Measurements from ENCODE around the gene SACS. TPM values are rescaled to one million over a fixed set of nuclear protein-coding genes. Genes with fewer than 3 reads are reported as not detected.

SACS gene
- total RNA-seq, 2 donors from 2014 or later = 36.8 to 47.6 TPM

GRCh38 chr13:23392313-23392712 lies 41.2 kb downstream of the SACS start:
- H3K27me3 ChIP-seq (replicated peaks; ENCODE audit: insufficient read depth) = no peaks in the 10 kb centered on the region
- no peak overlapping the region for H3K4me3 ChIP-seq
- TF ChIP-seq CTCF (IDR thresholded peaks at IDR 0.05) = no peak
- H3K9me3 ChIP-seq = no peaks in the 10 kb centered on the region
- peaks cover 3 to 12% of the 10 kb centered on the region in 2 donors for H3K4me1 ChIP-seq (ENCODE audit: control insufficient read depth in 1 of 2, low read depth in 2 of 2)
- no peak for ATAC-seq (ENCODE audit: insufficient number of reproducible peaks, low FRiP score, low read depth)
- no peaks in the 10 kb centered on the region for H3K36me3 ChIP-seq
- no peak for DNase-seq (ENCODE audit: low spot score)
- H3K27ac ChIP-seq = no peak overlapping the region

- Histone ChIP-seq H3K9me3 (no peaks in the 10 kb centered on the region), H3K4me3 (no peak overlapping the region), H3K4me1 (ENCODE audit: control insufficient read depth in 1 of 2, low read depth in 2 of 2) (peaks cover 3 to 12% of the 10 kb centered on the region in 2 donors), H3K36me3 (no peaks in the 10 kb centered on the region), H3K27me3 (replicated peaks; ENCODE audit: insufficient read depth) (no peaks in the 10 kb centered on the region), H3K27ac (no peak overlapping the region)
- no peak for TF ChIP-seq CTCF (IDR thresholded peaks at IDR 0.05)
- ATAC-seq (ENCODE audit: insufficient number of reproducible peaks, low FRiP score, low read depth) (no peak), DNase-seq (ENCODE audit: low spot score) (no peak)
Measured at GRCh38 chr13:23391752-23392151, 41.8 kb downstream of the SACS start.

DNA sequence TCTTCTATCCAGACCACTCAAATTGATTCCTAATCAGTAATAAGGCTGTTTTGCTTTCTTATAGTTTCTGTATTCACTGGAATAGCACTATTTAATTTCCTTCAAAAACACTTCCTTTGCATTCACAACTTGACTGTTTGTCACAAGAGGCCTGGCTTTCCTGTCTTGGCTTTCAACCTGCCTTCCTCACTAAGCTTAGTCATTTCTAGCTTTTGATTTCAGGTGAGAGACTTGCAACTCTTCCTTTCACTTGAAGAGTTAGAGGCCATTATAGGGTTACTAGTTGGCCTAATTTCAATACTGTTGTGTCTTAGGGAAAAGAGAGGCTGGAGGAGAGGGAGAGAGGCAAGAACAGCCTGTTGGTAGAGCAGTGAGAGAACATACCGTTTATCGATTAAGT lies 47.0 kb downstream of the SACS start:
- Histone ChIP-seq H3K4me1 (ENCODE audit: control insufficient read depth in 1 of 2, low read depth in 2 of 2) (peaks cover 6 to 19% of the 10 kb centered on the region in 2 donors), H3K4me3 (no peak overlapping the region), H3K36me3 (no peaks in the 10 kb centered on the region), H3K9me3 (no peaks in the 10 kb centered on the region), H3K27me3 (replicated peaks; ENCODE audit: insufficient read depth) (no peaks in the 10 kb centered on the region), H3K27ac (no peak overlapping the region)
- no peak for DNase-seq (ENCODE audit: low spot score)
- no peak for TF ChIP-seq CTCF (IDR thresholded peaks at IDR 0.05)
- ATAC-seq (ENCODE audit: insufficient number of reproducible peaks, low FRiP score, low read depth) = no peak

DNA sequence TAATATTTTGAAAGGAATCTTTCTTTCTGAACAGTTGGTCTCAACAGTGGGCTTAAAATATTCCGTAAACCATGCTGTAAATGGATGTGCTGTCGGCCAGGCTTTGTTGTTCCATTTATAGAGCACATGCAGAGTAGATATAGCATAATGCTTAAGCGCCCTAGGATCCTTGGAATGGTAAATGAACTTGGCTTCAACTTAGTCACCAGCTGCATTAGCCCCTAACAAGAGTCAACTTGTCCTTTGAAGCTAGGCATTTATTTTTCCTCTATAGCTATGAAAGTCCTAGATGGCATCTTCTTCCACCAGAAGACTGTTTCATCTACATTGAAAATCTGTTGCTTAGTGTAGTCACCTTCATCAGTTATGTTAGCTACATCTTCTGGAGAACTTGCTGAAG lies 47.6 kb downstream of the SACS start:
- Histone ChIP-seq H3K27me3 (replicated peaks; ENCODE audit: insufficient read depth) (no peaks in the 10 kb centered on the region), H3K36me3 (no peaks in the 10 kb centered on the region), H3K9me3 (no peaks in the 10 kb centered on the region), H3K4me1 (ENCODE audit: control insufficient read depth in 1 of 2, low read depth in 2 of 2) (peaks cover 6 to 25% of the 10 kb centered on the region in 2 donors), H3K27ac (no peak overlapping the region), H3K4me3 (no peak overlapping the region)
- ATAC-seq (ENCODE audit: insufficient number of reproducible peaks, low FRiP score, low read depth) (no peak), DNase-seq (ENCODE audit: low spot score) (no peak)
- no peak for TF ChIP-seq CTCF (IDR thresholded peaks at IDR 0.05)

GRCh38 chr13:23384111-23384510 lies 49.4 kb downstream of the SACS start:
- DNase-seq (ENCODE audit: low spot score) = no peak
- Histone ChIP-seq H3K9me3 (no peaks in the 10 kb centered on the region), H3K27me3 (replicated peaks; ENCODE audit: insufficient read depth) (no peaks in the 10 kb centered on the region), H3K4me3 (no peak overlapping the region), H3K4me1 (ENCODE audit: control insufficient read depth in 1 of 2, low read depth in 2 of 2) (peaks cover 2 to 16% of the 10 kb centered on the region in 2 donors), H3K36me3 (no peaks in the 10 kb centered on the region), H3K27ac (no peak overlapping the region)
- no peak for TF ChIP-seq CTCF (IDR thresholded peaks at IDR 0.05)
- no peak for ATAC-seq (ENCODE audit: insufficient number of reproducible peaks, low FRiP score, low read depth)

Data from thoracic aorta (tissue), 2 donors.